ENCODE data around the gene C1QTNF9B. TPM values are rescaled to one million over a fixed set of nuclear protein-coding genes. Genes with fewer than 3 reads are reported as not detected.

Gene C1QTNF9B
- total and polyA plus RNA-seq, 2 of the 8 experiments (the other 6 are each of a cell fraction or from before 2014, with no cell fraction given), result 0.11 TPM; not detected in 1

GRCh38 chr13:23921451-23921888 is 24.2 kb upstream of the C1QTNF9B start:
- no peaks in the 10 kb centered on the region for H4K20me1 ChIP-seq (replicated peaks in 1 of 2; ENCODE audit: control insufficient read depth in 1 of 2, insufficient read depth in 2 of 2, low read length in 2 of 2)
- no peak overlapping the region for H3K18ac ChIP-seq (ENCODE audit: extremely low read depth, low read length)
- H3K27me3 ChIP-seq (replicated peaks in 1 of 4; ENCODE audit: control insufficient read depth in 3 of 4, extremely low read depth in 1 of 4, insufficient read depth in 3 of 4, low read length in 3 of 4), result no peaks in the 10 kb centered on the region
- WGBS, 2 experiments (ENCODE audit: extremely low coverage in 1 of 2, insufficient coverage in 1 of 2, insufficient read length in 1 of 2, insufficient replicate concordance in 2 of 2, low coverage in 1 of 2, low lambda C conversion rate in 2 of 2, missing lambda C conversion rate in 1 of 2), result 18% methylated on average over 2 of the region's 2 CpGs; no CpG with 5 or more reads in 1 of the 2 experiments
- H2BK15ac ChIP-seq (ENCODE audit: low read length), result no peak overlapping the region
- FAIRE-seq (peak; percentile 85), DNase-seq (ENCODE audit: low read depth in 1 of 2, low spot score in 2 of 2) (peak in 1 of 2 experiments; percentile 54)
- no peak overlapping the region for H3K23ac ChIP-seq (ENCODE audit: insufficient read length)
- CTCF ChIA-PET (ENCODE audit: partially characterized antibody), result interaction anchor here (0.6 to 4.9 kb wide), 16 partner anchors 9 to 389 kb away, joined by 3 to 37 read pairs (median 3); no protein-coding TSS in a partner anchor
- peaks cover 0 to 6% (median 4%) of the 10 kb centered on the region in 4 experiments; a peak in 3 of 7 replicates for H3K4me1 ChIP-seq (replicated peaks in 1 of 4; ENCODE audit: control insufficient read depth in 3 of 4, insufficient read depth in 4 of 4, low read length in 3 of 4)
- H3K27ac ChIP-seq (ENCODE audit: low read depth, low read length), result no peak overlapping the region
- POLR2A ChIA-PET (ENCODE audit: partially characterized antibody), result interaction anchor here (0.7 kb wide), 1 partner anchor 307 kb away, joined by 3 read pairs; no protein-coding TSS in a partner anchor
- no peaks in the 10 kb centered on the region for H3K36me3 ChIP-seq (ENCODE audit: control insufficient read depth in 2 of 4, insufficient read depth in 4 of 4, low read length in 3 of 4)
- H4K5ac ChIP-seq (ENCODE audit: insufficient read length, low read depth, low read length), result no peak overlapping the region
- H2BK12ac ChIP-seq (ENCODE audit: low read depth, low read length), result no peak overlapping the region
- no peak overlapping the region for H2AK5ac ChIP-seq (ENCODE audit: low read depth, low read length)
- H4K8ac ChIP-seq (ENCODE audit: extremely low read depth, insufficient read depth, low read length), result no peak overlapping the region
- no peak overlapping the region for H2BK120ac ChIP-seq (replicated peaks; ENCODE audit: low read depth, low read length)
- no peaks in the 10 kb centered on the region for H3K9me3 ChIP-seq (ENCODE audit: insufficient read depth in 2 of 2, low read depth in 1 of 2, low read length in 1 of 2)
- H3K23me2 ChIP-seq (ENCODE audit: low read depth, low read length), result no peaks in the 10 kb centered on the region
- no peak overlapping the region for H2BK5ac ChIP-seq (ENCODE audit: low read depth, low read length)
- peak overlapping the region in 1 of 4 experiments; percentile 38; a peak in 1 of 8 replicates for H3K4me3 ChIP-seq (ENCODE audit: extremely low read depth in 1 of 4, insufficient read depth in 2 of 4, low read depth in 3 of 4, low read length in 4 of 4)
- H3K79me1 ChIP-seq (ENCODE audit: low read depth, low read length), result no peaks in the 10 kb centered on the region
- no peak overlapping the region for H2AFZ ChIP-seq (ENCODE audit: low read length)
- no peak overlapping the region for H4K91ac ChIP-seq (replicated peaks; ENCODE audit: insufficient read length, low read length)
- H3K4me2 ChIP-seq (ENCODE audit: insufficient read depth in 1 of 2, low read depth in 2 of 2, low read length in 2 of 2), result peak overlapping the region in 1 of 2 experiments; percentile 24; a peak in 1 of 4 replicates
- no peak overlapping the region for H3K56ac ChIP-seq (replicated peaks; ENCODE audit: insufficient read length, low read depth, low read length)
- no peak overlapping the region for H3K4ac ChIP-seq (replicated peaks; ENCODE audit: insufficient read length, low read depth, low read length)
- H2BK20ac ChIP-seq (ENCODE audit: low read length), result no peak overlapping the region
- no peak overlapping the region for H3K9ac ChIP-seq (replicated peaks in 1 of 4; ENCODE audit: extremely low read depth in 1 of 4, low read depth in 3 of 4, low read length in 3 of 4)
- H3K79me2 ChIP-seq (ENCODE audit: control insufficient read depth in 1 of 2, insufficient read depth in 2 of 2, low read length in 2 of 2), result no peaks in the 10 kb centered on the region
- H3K14ac ChIP-seq (ENCODE audit: insufficient read length), result no peak overlapping the region
- peak; percentile 32; the same call in 1 of the 2 replicates for TF ChIP-seq MAX (IDR thresholded peaks at IDR 0.05)
- no peak for TF ChIP-seq SAP30 (IDR thresholded peaks at IDR 0.05; ENCODE audit: insufficient read depth, insufficient replicate concordance, low read length)
- TF ChIP-seq TBP (IDR thresholded peaks at IDR 0.05; ENCODE audit: low read depth, low read length), result peak; percentile 63
- TF ChIP-seq RAD21 (IDR thresholded peaks at IDR 0.05 in 1 of 2, conservative IDR thresholded peaks at IDR 0.05 in 1 of 2; ENCODE audit: low read depth in 2 of 2, low read length in 2 of 2), result peak; percentile 85 to 88
- peak; percentile 42; the same call in 1 of the 2 replicates for TF ChIP-seq SP1 (IDR thresholded peaks at IDR 0.05; ENCODE audit: low read depth, low read length)
- TF ChIP-seq ZNF274 (IDR thresholded peaks at IDR 0.05; ENCODE audit: borderline replicate concordance, extremely low read depth, low read length), result no peak
- no peak for TF ChIP-seq POLR2A (IDR thresholded peaks at IDR 0.05; ENCODE audit: control extremely low read depth in 1 of 2, low read depth in 2 of 2, low read length in 2 of 2)
